WI38 (cell line): ENCODE results near the gene PROX2.

ENCODE experiments used
- H3K4me3 ChIP-seq: 2 replicates; pipeline ENCODE4 v1.5.1; 2011; ENCODE audit warnings: low read depth, mild to moderate bottlenecking, control low read depth, low read length
- CTCF ChIP-seq: IDR thresholded peaks from 2 replicates; pipeline ENCODE4 v1.5.1; 2012; ENCODE audit warnings: low read depth, mild to moderate bottlenecking, control low read depth, low read length

Gene PROX2

DNA sequence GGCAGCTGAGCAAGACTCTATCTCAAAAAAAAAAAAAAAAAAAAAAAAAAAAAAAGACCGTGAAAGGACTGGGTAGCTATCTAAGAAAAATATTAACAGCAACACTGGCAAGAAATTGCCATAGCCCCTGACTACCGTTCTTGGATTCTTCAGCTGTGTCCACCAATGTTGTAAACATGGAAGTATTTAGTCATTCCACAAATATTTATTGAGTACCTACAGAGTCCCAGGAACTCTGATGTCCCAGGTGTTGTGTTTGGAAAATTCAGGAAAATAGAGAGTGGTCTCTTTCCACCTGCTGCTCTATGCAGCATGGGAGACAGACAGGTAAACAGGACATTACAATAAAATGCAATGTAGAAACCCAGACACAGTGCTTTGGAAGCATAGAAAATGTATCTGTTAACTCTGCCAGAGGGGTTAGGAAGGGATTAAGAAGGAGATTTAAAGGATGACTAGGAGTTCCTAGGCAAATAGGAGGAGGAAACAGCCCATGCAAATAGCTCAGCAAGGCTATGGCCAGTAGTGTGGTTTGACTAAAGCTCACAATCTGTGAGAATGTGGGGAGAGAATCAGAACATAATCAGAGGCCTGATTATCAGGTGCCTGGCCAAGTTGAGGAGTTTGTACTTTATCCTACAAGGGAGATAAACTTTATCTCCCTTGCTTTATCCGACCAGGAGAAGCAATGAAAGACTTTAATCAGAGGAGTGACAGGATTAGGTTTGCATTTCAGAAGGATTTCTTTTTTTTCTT is 3.7 kb upstream of the PROX2 start:
- no peak for TF ChIP-seq CTCF
- H3K4me3 ChIP-seq, result no peak overlapping the region

DNA sequence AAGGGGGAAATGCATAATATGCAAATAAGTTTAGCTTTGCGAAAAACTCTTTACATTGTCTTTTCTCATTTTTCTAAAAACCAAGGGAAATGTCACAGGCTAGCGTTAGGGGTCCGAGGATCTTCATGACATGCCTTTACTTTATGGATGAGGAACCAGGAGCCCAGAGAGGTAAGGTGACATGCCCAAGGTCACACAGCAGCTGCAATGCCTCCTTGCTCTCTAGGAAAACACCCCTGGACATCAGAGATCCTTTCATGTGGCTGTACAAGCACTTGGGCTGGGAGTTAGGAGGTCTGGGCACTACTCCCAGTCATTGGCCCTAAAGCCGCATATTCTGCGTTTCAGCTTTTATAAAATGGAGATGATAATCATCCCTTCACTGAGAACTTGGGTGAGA is 741 bp downstream of the PROX2 start:
- TF ChIP-seq CTCF, result no peak
- no peak overlapping the region for H3K4me3 ChIP-seq

DNA sequence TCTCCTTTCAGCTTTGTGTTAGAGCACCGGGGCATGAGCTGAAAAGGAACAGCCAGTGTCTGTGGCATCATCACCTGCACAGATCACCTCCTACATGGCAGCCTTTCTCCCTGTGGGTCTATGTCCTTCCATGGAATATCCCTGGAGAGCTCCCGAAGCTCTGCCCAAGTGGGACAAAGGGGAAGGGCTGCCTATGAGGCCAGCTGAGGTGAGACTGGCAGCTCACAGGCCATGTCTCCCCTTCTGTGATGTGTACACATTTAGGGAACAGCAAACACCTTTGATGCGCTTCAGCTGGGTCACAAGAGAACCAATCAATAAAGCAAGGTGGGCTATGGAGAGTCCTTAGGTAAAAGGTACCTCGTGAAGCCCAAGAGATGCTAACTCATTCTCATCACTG is 4.1 kb downstream of the PROX2 start:
- no peak overlapping the region for H3K4me3 ChIP-seq
- no peak for TF ChIP-seq CTCF

- TF ChIP-seq CTCF, result no peak
Observed at GRCh38 chr14:74868739-74869138, 7.2 kb downstream of the PROX2 start.

DNA sequence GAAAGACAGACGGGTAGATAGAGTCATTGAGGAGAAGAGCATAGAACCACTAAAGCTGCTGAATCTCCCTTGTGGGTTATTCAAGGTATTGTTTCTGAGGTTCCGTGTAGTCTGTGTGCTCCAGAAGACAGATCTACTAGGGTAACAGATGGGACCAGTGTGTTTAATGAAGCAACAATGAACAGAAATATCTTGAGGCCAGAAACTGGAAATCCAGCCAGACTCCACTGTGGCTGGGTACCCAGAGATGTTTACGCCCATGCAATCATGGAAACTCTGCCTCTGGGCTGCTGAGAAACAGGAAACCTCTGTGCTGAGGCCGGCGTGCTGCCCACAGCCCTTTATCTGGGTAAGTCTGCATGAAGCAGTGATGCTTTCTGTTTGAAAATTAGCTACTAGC is 8.3 kb downstream of the PROX2 start:
- no peak overlapping the region for H3K4me3 ChIP-seq
- no peak for TF ChIP-seq CTCF

More at GRCh38 chr14:74868739-74869138, 7.2 kb downstream of the PROX2 start:
- H3K4me3 ChIP-seq, result no peak overlapping the region

GRCh38 chr14:74866708-74867389 is 9.1 kb downstream of the PROX2 start:
- no peak for TF ChIP-seq CTCF
- H3K4me3 ChIP-seq, result no peak overlapping the region

GRCh38 chr14:74865156-74865555 is 10.8 kb downstream of the PROX2 start:
- no peak for TF ChIP-seq CTCF
- no peak overlapping the region for H3K4me3 ChIP-seq
